Measurements from ENCODE around the gene STAG1.

GRCh38 chr3:136583823-136584222 lies 168.4 kb downstream of the STAG1 start:
- TF ChIP-seq ZSCAN20 (CRISPR knock-in tag; IDR thresholded peaks at IDR 0.05), result no peak
- TF ChIP-seq CHD2 (IDR thresholded peaks at IDR 0.05; ENCODE audit: low read length, partially characterized antibody), result no peak
- no peak for TF ChIP-seq POLR2A (IDR thresholded peaks at IDR 0.05; ENCODE audit: low read length)
- no peak for TF ChIP-seq CTCF (IDR thresholded peaks at IDR 0.05)
